Heart left ventricle (tissue), 13 donors: Measurements from ENCODE around the gene GNAO1.

Experiments
- POLR2A ChIP-seq, 2 donors: fragments of 450-650 bp; IDR thresholded peaks; one replicate each; pipeline ENCODE4 v1.6.1; 2017; ENCODE audit warnings: antibody characterized with exemption in 2 of 2, mild to moderate bottlenecking in 2 of 2, moderate library complexity in 2 of 2
- TF ChIP-seq, protein P1 (sequence below), 12 donors: fragments of 200-600 bp; sonication (generic) in 4 of 12; IDR thresholded peaks; one replicate each; pipeline versions ENCODE4 v1.5.0 to v1.8.0; 2018 to 2022; ENCODE audit warnings: antibody characterized with exemption in 12 of 12, mild to moderate bottlenecking in 5 of 12
- donor health status: ischemic (EF 13 %, LVEDD 7.1; RV severe dilation, severe dysfunction).
- donor health status: DM: no; HTN: yes; CAD: no.
- donor health status: DM: no; HTN: no; CAD: no.
- donor health status: ischemic (EF 25% LVEDD 6.9; RV normal size, moderate dysfunction).
- donor health status: ischemic (EF 25% LVEDD 5.7; RV mildly dilated, moderate dysfunction).
- donor health status: ischemic (EF 35%, LVEDD 5.7; RV mildly dilated, moderate dysfunction).
- donor health status: nonischemic (EF 11% LVEDD 7.7; RV severe dilation, severe dysfunction).
- donor health status: DM: yes; HTN: yes; CAD: no.
- donor health status: PGD.
- donor health status: ischemic (EF 29% LVEDD 5.4; RV normal size, mild dysfunction).
- donor health status: nonischemic (EF 23%, LVEDD 6.1; RV moderate dilation, normal function).

DNA sequence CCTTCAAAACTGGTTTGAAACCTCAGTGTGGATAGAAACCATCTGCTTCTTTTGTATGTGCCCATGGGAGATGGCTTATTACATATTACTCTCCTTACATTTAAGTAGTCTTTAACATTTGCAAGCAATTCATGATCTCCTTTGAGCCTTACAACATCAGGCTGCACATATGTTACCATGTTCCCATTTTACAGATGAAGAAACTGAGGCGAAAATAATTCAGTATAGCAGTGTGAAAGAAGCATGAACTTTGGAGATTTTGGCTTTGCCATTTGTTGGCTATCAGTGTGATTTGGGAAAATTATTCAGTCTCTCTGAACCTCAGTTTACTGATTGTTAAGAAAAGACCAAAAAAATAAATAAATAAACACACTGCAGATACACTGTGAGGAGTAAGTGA is 15.7 kb downstream of the GNAO1 start:
- TF ChIP-seq, protein P1, sequence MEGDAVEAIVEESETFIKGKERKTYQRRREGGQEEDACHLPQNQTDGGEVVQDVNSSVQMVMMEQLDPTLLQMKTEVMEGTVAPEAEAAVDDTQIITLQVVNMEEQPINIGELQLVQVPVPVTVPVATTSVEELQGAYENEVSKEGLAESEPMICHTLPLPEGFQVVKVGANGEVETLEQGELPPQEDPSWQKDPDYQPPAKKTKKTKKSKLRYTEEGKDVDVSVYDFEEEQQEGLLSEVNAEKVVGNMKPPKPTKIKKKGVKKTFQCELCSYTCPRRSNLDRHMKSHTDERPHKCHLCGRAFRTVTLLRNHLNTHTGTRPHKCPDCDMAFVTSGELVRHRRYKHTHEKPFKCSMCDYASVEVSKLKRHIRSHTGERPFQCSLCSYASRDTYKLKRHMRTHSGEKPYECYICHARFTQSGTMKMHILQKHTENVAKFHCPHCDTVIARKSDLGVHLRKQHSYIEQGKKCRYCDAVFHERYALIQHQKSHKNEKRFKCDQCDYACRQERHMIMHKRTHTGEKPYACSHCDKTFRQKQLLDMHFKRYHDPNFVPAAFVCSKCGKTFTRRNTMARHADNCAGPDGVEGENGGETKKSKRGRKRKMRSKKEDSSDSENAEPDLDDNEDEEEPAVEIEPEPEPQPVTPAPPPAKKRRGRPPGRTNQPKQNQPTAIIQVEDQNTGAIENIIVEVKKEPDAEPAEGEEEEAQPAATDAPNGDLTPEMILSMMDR (IDR thresholded peaks at IDR 0.05), result no peak
- no peak for TF ChIP-seq POLR2A (IDR thresholded peaks at IDR 0.05)
